ENCODE measurements around the gene PASD1.

PASD1 gene

GRCh38 chrX:151711154-151711553 is 147.7 kb downstream of the PASD1 start:
- Histone ChIP-seq H3K9me3 (ENCODE audit: control insufficient read depth in 2 of 2, low read length in 2 of 2) (no peaks in the 10 kb centered on the region), H3K4me1 (ENCODE audit: control insufficient read depth in 2 of 2, insufficient read depth in 2 of 2, low read length in 2 of 2) (peaks cover 0 to 4% of the 10 kb centered on the region in 2 donors), H3K4me3 (ENCODE audit: low read length in 2 of 2) (no peak overlapping the region), H3K9ac (ENCODE audit: low read depth in 1 of 2, low read length in 2 of 2) (no peak overlapping the region), H3K36me3 (ENCODE audit: control insufficient read depth in 2 of 2, insufficient read depth in 2 of 2, low read length in 2 of 2) (no peaks in the 10 kb centered on the region), H3K27me3 (ENCODE audit: control insufficient read depth in 2 of 2, insufficient read depth in 2 of 2, low read length in 2 of 2) (peaks cover 3% of the 10 kb centered on the region in 2 donors), H3K27ac (ENCODE audit: low read depth in 2 of 2, low read length in 2 of 2) (no peak overlapping the region)

GRCh38 chrX:151711787-151712186 is 148.3 kb downstream of the PASD1 start:
- no peaks in the 10 kb centered on the region for H3K9me3 ChIP-seq (ENCODE audit: control insufficient read depth in 2 of 2, low read length in 2 of 2)
- no peak overlapping the region for H3K27ac ChIP-seq (ENCODE audit: low read depth in 2 of 2, low read length in 2 of 2)
- peaks cover 0 to 4% of the 10 kb centered on the region in 2 donors for H3K4me1 ChIP-seq (ENCODE audit: control insufficient read depth in 2 of 2, insufficient read depth in 2 of 2, low read length in 2 of 2)
- H3K4me3 ChIP-seq (ENCODE audit: low read length in 2 of 2) = no peak overlapping the region
- H3K36me3 ChIP-seq (ENCODE audit: control insufficient read depth in 2 of 2, insufficient read depth in 2 of 2, low read length in 2 of 2) = no peaks in the 10 kb centered on the region
- H3K27me3 ChIP-seq (ENCODE audit: control insufficient read depth in 2 of 2, insufficient read depth in 2 of 2, low read length in 2 of 2) = peaks cover under 1 to 3% of the 10 kb centered on the region in 2 donors
- H3K9ac ChIP-seq (ENCODE audit: low read depth in 1 of 2, low read length in 2 of 2) = no peak overlapping the region

DNA sequence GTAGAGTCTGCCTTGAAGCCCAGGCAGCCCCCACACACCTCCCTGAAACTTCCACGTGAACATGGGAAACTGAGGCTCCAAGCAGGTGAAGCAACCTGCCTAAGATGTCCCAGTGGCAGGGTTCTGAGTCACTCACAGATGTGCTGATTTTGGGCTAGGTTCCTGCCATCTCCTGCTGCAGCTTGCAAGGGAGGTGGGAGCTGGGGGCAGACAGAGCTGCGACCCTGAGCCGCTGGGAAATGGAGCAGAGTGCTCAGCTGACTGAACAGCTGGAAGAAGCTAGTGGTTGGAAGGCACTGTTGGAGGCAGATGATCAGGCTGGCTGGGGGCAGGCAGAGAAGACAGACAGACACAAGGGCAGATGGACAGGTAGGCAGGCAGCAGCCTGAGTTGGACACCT is 148.8 kb downstream of the PASD1 start:
- Histone ChIP-seq H3K9ac (ENCODE audit: low read depth in 1 of 2, low read length in 2 of 2) (no peak overlapping the region), H3K9me3 (ENCODE audit: control insufficient read depth in 2 of 2, low read length in 2 of 2) (no peaks in the 10 kb centered on the region), H3K4me3 (ENCODE audit: low read length in 2 of 2) (no peak overlapping the region), H3K36me3 (ENCODE audit: control insufficient read depth in 2 of 2, insufficient read depth in 2 of 2, low read length in 2 of 2) (no peaks in the 10 kb centered on the region), H3K27me3 (ENCODE audit: control insufficient read depth in 2 of 2, insufficient read depth in 2 of 2, low read length in 2 of 2) (peaks cover 0 to 4% of the 10 kb centered on the region in 2 donors), H3K4me1 (ENCODE audit: control insufficient read depth in 2 of 2, insufficient read depth in 2 of 2, low read length in 2 of 2) (peaks cover 0 to 4% of the 10 kb centered on the region in 2 donors), H3K27ac (ENCODE audit: low read depth in 2 of 2, low read length in 2 of 2) (peak overlapping the region in 1 of 2 donors; percentile 16)

- peaks cover 0 to 4% of the 10 kb centered on the region in 2 donors for H3K4me1 ChIP-seq (ENCODE audit: control insufficient read depth in 2 of 2, insufficient read depth in 2 of 2, low read length in 2 of 2)
- H3K9ac ChIP-seq (ENCODE audit: low read depth in 1 of 2, low read length in 2 of 2) = no peak overlapping the region
- H3K36me3 ChIP-seq (ENCODE audit: control insufficient read depth in 2 of 2, insufficient read depth in 2 of 2, low read length in 2 of 2) = no peaks in the 10 kb centered on the region
- no peak overlapping the region for H3K27ac ChIP-seq (ENCODE audit: low read depth in 2 of 2, low read length in 2 of 2)
- peaks cover 0 to 6% of the 10 kb centered on the region in 2 donors for H3K27me3 ChIP-seq (ENCODE audit: control insufficient read depth in 2 of 2, insufficient read depth in 2 of 2, low read length in 2 of 2)
- no peaks in the 10 kb centered on the region for H3K9me3 ChIP-seq (ENCODE audit: control insufficient read depth in 2 of 2, low read length in 2 of 2)
- H3K4me3 ChIP-seq (ENCODE audit: low read length in 2 of 2) = no peak overlapping the region
Measured at GRCh38 chrX:151713849-151714248, 150.4 kb downstream of the PASD1 start.

- Histone ChIP-seq H3K27me3 (ENCODE audit: control insufficient read depth in 2 of 2, insufficient read depth in 2 of 2, low read length in 2 of 2) (peaks cover 0 to 6% of the 10 kb centered on the region in 2 donors), H3K9me3 (ENCODE audit: control insufficient read depth in 2 of 2, low read length in 2 of 2) (no peaks in the 10 kb centered on the region), H3K36me3 (ENCODE audit: control insufficient read depth in 2 of 2, insufficient read depth in 2 of 2, low read length in 2 of 2) (no peaks in the 10 kb centered on the region), H3K9ac (ENCODE audit: low read depth in 1 of 2, low read length in 2 of 2) (no peak overlapping the region), H3K4me1 (ENCODE audit: control insufficient read depth in 2 of 2, insufficient read depth in 2 of 2, low read length in 2 of 2) (peaks cover 0 to 4% of the 10 kb centered on the region in 2 donors), H3K4me3 (ENCODE audit: low read length in 2 of 2) (no peak overlapping the region), H3K27ac (ENCODE audit: low read depth in 2 of 2, low read length in 2 of 2) (no peak overlapping the region)
Measured at GRCh38 chrX:151714362-151714761, 150.9 kb downstream of the PASD1 start.

- H3K4me3 ChIP-seq (ENCODE audit: low read length in 2 of 2) = no peak within 1 kb of the TSS
- peaks cover 0 to 6% of the 10 kb centered on the region in 2 donors for H3K27me3 ChIP-seq (ENCODE audit: control insufficient read depth in 2 of 2, insufficient read depth in 2 of 2, low read length in 2 of 2)
- no peaks in the 10 kb centered on the region for H3K9me3 ChIP-seq (ENCODE audit: control insufficient read depth in 2 of 2, low read length in 2 of 2)
- H3K9ac ChIP-seq (ENCODE audit: low read depth in 1 of 2, low read length in 2 of 2) = no peak within 1 kb of the TSS
- no peaks in the 10 kb centered on the region for H3K36me3 ChIP-seq (ENCODE audit: control insufficient read depth in 2 of 2, insufficient read depth in 2 of 2, low read length in 2 of 2)
- peaks cover 0 to 4% of the 10 kb centered on the region in 2 donors for H3K4me1 ChIP-seq (ENCODE audit: control insufficient read depth in 2 of 2, insufficient read depth in 2 of 2, low read length in 2 of 2)
- H3K27ac ChIP-seq (ENCODE audit: low read depth in 2 of 2, low read length in 2 of 2) = no peak within 1 kb of the TSS
Measured at GRCh38 chrX:151715752-151716151, 152.3 kb downstream of the PASD1 start, which contains the start of gene FATE1. Gene FATE1, plus strand, starts transcription at chrX:151716035. Its CDS starts 85 bp downstream, at chrX:151716120.

GRCh38 chrX:151722241-151722846 is 158.9 kb downstream of the PASD1 start:
- Histone ChIP-seq H3K4me3 (ENCODE audit: low read length in 2 of 2) (no peak overlapping the region), H3K9ac (ENCODE audit: low read depth in 1 of 2, low read length in 2 of 2) (no peak overlapping the region), H3K27me3 (ENCODE audit: control insufficient read depth in 2 of 2, insufficient read depth in 2 of 2, low read length in 2 of 2) (peaks cover 0 to under 1% of the 10 kb centered on the region in 2 donors), H3K36me3 (ENCODE audit: control insufficient read depth in 2 of 2, insufficient read depth in 2 of 2, low read length in 2 of 2) (no peaks in the 10 kb centered on the region), H3K9me3 (ENCODE audit: control insufficient read depth in 2 of 2, low read length in 2 of 2) (no peaks in the 10 kb centered on the region), H3K27ac (ENCODE audit: low read depth in 2 of 2, low read length in 2 of 2) (no peak overlapping the region), H3K4me1 (ENCODE audit: control insufficient read depth in 2 of 2, insufficient read depth in 2 of 2, low read length in 2 of 2) (no peaks in the 10 kb centered on the region)

DNA sequence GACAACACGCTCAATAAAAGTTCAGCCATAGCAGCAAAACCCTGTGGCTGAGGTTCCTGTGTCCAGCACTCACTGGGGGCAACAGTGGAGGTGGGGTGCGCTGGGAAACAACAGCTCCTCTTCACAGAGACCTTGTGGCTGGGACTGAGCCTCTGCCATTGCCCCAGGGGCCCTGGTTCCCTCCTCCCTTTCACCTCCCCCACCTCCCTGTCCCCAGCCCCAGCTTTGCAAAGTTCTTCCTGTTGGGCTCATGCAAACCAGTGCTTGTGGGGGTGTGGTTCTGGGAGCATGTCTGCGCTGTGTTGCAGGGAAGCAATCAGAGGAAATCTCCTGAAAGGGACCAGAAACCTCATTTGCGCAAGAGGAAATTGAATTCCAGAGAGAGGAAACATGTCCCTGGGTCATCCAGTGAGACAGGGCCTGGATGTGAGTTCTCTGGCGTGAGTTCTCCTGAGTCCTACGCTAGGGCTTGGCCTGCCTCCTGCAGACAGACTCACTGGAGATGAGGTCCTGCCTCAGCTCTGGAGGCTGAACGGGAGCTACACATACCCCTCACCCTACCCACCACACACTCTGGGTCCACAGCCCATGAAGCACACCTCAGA is 159.8 kb downstream of the PASD1 start:
- Histone ChIP-seq H3K9ac (ENCODE audit: low read depth in 1 of 2, low read length in 2 of 2) (no peak overlapping the region), H3K27ac (ENCODE audit: low read depth in 2 of 2, low read length in 2 of 2) (no peak overlapping the region), H3K9me3 (ENCODE audit: control insufficient read depth in 2 of 2, low read length in 2 of 2) (no peaks in the 10 kb centered on the region), H3K4me1 (ENCODE audit: control insufficient read depth in 2 of 2, insufficient read depth in 2 of 2, low read length in 2 of 2) (no peaks in the 10 kb centered on the region), H3K36me3 (ENCODE audit: control insufficient read depth in 2 of 2, insufficient read depth in 2 of 2, low read length in 2 of 2) (no peaks in the 10 kb centered on the region), H3K4me3 (ENCODE audit: low read length in 2 of 2) (no peak overlapping the region), H3K27me3 (ENCODE audit: control insufficient read depth in 2 of 2, insufficient read depth in 2 of 2, low read length in 2 of 2) (no peaks in the 10 kb centered on the region)

GRCh38 chrX:151724563-151725337 is 161.3 kb downstream of the PASD1 start:
- H3K9me3 ChIP-seq (ENCODE audit: control insufficient read depth in 2 of 2, low read length in 2 of 2) = no peaks in the 10 kb centered on the region
- H3K9ac ChIP-seq (ENCODE audit: low read depth in 1 of 2, low read length in 2 of 2) = no peak overlapping the region
- no peaks in the 10 kb centered on the region for H3K4me1 ChIP-seq (ENCODE audit: control insufficient read depth in 2 of 2, insufficient read depth in 2 of 2, low read length in 2 of 2)
- H3K27me3 ChIP-seq (ENCODE audit: control insufficient read depth in 2 of 2, insufficient read depth in 2 of 2, low read length in 2 of 2) = no peaks in the 10 kb centered on the region
- H3K4me3 ChIP-seq (ENCODE audit: low read length in 2 of 2) = no peak overlapping the region
- no peak overlapping the region for H3K27ac ChIP-seq (ENCODE audit: low read depth in 2 of 2, low read length in 2 of 2)
- H3K36me3 ChIP-seq (ENCODE audit: control insufficient read depth in 2 of 2, insufficient read depth in 2 of 2, low read length in 2 of 2) = no peaks in the 10 kb centered on the region

DNA sequence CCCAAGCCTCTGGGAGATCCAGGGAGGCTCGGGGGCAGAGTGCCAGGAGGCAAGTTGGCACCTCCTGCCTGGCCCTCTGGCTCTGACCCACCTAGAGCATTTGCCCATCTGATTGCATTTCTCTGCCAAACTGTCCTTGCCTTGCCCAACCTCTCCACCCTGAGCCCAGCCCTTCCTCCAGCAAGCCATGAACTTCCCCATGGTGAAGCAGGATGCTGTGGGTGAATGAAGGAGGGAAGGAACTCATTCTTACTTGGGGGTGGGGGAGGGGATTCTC is 161.8 kb downstream of the PASD1 start:
- no peak overlapping the region for H3K27ac ChIP-seq (ENCODE audit: low read depth in 2 of 2, low read length in 2 of 2)
- H3K4me3 ChIP-seq (ENCODE audit: low read length in 2 of 2) = no peak overlapping the region
- H3K27me3 ChIP-seq (ENCODE audit: control insufficient read depth in 2 of 2, insufficient read depth in 2 of 2, low read length in 2 of 2) = no peaks in the 10 kb centered on the region
- no peak overlapping the region for H3K9ac ChIP-seq (ENCODE audit: low read depth in 1 of 2, low read length in 2 of 2)
- H3K36me3 ChIP-seq (ENCODE audit: control insufficient read depth in 2 of 2, insufficient read depth in 2 of 2, low read length in 2 of 2) = no peaks in the 10 kb centered on the region
- H3K4me1 ChIP-seq (ENCODE audit: control insufficient read depth in 2 of 2, insufficient read depth in 2 of 2, low read length in 2 of 2) = no peaks in the 10 kb centered on the region
- H3K9me3 ChIP-seq (ENCODE audit: control insufficient read depth in 2 of 2, low read length in 2 of 2) = no peaks in the 10 kb centered on the region

All from mucosa of rectum (tissue), 2 donors.